ENCODE measurements around the gene IL11RA.

The IL11RA gene

DNA sequence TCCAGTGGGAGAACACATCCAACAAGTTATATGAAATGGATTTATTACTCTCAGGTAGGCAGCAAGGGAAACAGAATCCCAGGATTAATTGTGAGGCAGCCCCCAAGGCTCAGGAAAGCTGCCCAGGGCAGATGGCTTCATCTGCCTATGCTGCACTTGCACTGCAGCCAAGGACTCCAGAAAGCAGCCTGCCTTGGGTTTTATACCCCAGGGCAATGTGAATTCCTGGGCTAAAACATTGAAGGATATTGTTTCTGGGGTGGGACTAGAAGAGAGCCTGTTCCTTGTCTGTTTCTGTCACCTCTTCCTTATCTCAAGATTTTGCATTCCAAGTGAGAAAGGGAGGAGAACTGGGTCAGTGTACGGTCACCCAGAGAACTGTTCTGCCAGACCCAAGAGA, 19.3 kb downstream of the IL11RA start:
- no peaks in the 10 kb centered on the region for H3K36me3 ChIP-seq (ENCODE audit: low read depth)
- no peak overlapping the region for H3K27ac ChIP-seq (ENCODE audit: poor library complexity, severe bottlenecking)
- no peaks in the 10 kb centered on the region for H3K27me3 ChIP-seq (ENCODE audit: insufficient read depth, poor library complexity, severe bottlenecking)
- ATAC-seq (ENCODE audit: low read depth), result no peak
- H3K4me1 ChIP-seq (ENCODE audit: insufficient read depth, poor library complexity, severe bottlenecking), result no peaks in the 10 kb centered on the region
- DNase-seq (ENCODE audit: low spot score), result no peak
- H3K9me3 ChIP-seq (ENCODE audit: severe bottlenecking), result no peaks in the 10 kb centered on the region
- H3K4me3 ChIP-seq (ENCODE audit: severe bottlenecking), result no peak overlapping the region
- TF ChIP-seq, protein P1, sequence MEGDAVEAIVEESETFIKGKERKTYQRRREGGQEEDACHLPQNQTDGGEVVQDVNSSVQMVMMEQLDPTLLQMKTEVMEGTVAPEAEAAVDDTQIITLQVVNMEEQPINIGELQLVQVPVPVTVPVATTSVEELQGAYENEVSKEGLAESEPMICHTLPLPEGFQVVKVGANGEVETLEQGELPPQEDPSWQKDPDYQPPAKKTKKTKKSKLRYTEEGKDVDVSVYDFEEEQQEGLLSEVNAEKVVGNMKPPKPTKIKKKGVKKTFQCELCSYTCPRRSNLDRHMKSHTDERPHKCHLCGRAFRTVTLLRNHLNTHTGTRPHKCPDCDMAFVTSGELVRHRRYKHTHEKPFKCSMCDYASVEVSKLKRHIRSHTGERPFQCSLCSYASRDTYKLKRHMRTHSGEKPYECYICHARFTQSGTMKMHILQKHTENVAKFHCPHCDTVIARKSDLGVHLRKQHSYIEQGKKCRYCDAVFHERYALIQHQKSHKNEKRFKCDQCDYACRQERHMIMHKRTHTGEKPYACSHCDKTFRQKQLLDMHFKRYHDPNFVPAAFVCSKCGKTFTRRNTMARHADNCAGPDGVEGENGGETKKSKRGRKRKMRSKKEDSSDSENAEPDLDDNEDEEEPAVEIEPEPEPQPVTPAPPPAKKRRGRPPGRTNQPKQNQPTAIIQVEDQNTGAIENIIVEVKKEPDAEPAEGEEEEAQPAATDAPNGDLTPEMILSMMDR (IDR thresholded peaks at IDR 0.05; ENCODE audit: poor library complexity, severe bottlenecking), result no peak

DNA sequence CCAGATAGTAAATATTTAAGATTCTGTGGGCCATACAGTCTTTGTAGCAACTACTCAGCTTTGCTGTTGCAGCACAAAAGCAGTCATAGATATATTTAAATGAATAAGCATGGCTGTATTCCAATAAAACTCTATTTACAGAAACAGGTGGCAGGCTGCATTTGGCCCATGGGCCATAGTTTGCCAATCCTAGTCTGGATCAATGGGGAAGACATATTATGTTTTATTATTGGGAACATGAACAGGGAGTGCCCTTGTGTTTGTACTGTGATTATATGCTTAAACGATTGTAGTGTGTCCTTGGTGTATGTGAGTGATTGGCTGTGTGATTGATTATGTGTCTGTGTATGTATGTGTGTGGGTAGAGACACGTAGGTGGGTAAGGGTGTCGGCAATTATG, 22.5 kb downstream of the IL11RA start:
- TF ChIP-seq, protein P1 (IDR thresholded peaks at IDR 0.05; ENCODE audit: poor library complexity, severe bottlenecking), result no peak
- Histone ChIP-seq H3K4me3 (ENCODE audit: severe bottlenecking) (no peak overlapping the region), H3K9me3 (ENCODE audit: severe bottlenecking) (no peaks in the 10 kb centered on the region), H3K27ac (ENCODE audit: poor library complexity, severe bottlenecking) (no peak overlapping the region), H3K27me3 (ENCODE audit: insufficient read depth, poor library complexity, severe bottlenecking) (no peaks in the 10 kb centered on the region), H3K4me1 (ENCODE audit: insufficient read depth, poor library complexity, severe bottlenecking) (no peaks in the 10 kb centered on the region), H3K36me3 (ENCODE audit: low read depth) (no peaks in the 10 kb centered on the region)
- ATAC-seq (ENCODE audit: low read depth) (no peak), DNase-seq (ENCODE audit: low spot score) (no peak)

DNA sequence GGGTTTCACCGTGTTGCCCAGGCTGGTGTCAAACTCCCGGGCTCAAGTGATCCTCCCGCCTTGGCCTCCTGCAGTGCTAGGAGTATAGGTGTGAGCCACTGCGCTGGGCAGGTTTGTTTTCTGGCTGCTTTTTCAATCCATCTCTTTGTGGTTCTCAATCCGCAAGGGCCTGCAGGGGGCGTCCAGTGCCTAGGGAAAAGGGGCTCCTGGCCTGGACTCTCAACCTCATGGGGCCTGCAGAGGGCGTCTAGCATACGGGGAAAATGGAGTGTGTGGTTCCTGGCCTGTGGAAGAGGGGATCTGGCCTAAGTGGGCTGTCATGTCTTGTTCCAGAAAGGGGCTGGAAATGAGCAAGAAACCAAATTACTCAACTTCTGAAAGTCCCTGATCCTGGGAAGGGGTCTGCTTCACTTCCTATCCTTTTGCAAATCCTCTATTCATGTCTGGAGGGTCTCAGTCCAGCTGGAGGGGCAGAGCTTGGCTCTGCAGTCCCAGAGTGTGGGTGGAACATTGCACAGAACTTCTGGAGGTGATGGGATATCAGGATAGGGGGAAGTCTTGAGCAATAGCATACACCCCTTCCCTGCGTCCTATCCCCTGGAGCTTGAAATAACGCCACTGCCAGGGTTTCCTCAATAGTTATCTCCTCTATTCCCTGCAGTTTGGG, 23.2 kb downstream of the IL11RA start:
- H3K4me3 ChIP-seq (ENCODE audit: severe bottlenecking), result no peak overlapping the region
- peak; percentile 75 for ATAC-seq (ENCODE audit: low read depth)
- no peaks in the 10 kb centered on the region for H3K4me1 ChIP-seq (ENCODE audit: insufficient read depth, poor library complexity, severe bottlenecking)
- H3K27ac ChIP-seq (ENCODE audit: poor library complexity, severe bottlenecking), result no peak overlapping the region
- no peaks in the 10 kb centered on the region for H3K27me3 ChIP-seq (ENCODE audit: insufficient read depth, poor library complexity, severe bottlenecking)
- H3K9me3 ChIP-seq (ENCODE audit: severe bottlenecking), result no peaks in the 10 kb centered on the region
- H3K36me3 ChIP-seq (ENCODE audit: low read depth), result no peaks in the 10 kb centered on the region
- no peak for DNase-seq (ENCODE audit: low spot score)
- TF ChIP-seq, protein P1 (IDR thresholded peaks at IDR 0.05; ENCODE audit: poor library complexity, severe bottlenecking), result peak; percentile 72

- no peak for ATAC-seq (ENCODE audit: low read depth)
- no peaks in the 10 kb centered on the region for H3K36me3 ChIP-seq (ENCODE audit: low read depth)
Observed at GRCh38 chr9:34675869-34676268, 23.9 kb downstream of the IL11RA start.

DNA sequence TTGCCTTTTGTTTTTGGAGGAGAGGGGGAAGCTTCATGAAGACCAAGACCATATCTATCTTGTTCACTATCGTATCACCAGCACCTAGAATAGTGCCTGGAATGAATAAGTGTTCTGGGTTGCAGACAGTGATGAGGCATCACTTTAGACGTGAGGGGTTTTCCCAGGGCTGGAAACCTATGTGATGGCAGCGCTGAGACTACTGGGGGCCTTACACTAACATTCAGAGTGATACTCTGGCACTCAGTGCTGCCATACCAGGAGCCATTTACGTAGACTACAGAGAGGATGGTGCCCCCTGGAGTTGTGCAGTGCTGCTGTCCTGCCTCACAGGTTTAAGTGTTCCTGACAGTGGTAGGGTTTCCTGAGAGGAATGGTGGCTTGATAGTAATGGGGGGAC, 32.2 kb downstream of the IL11RA start:
- no peak for ATAC-seq (ENCODE audit: low read depth)
- no peak for DNase-seq (ENCODE audit: low spot score)
- TF ChIP-seq, protein P1 (IDR thresholded peaks at IDR 0.05; ENCODE audit: poor library complexity, severe bottlenecking), result no peak

More at GRCh38 chr9:34675869-34676268, 23.9 kb downstream of the IL11RA start:
- DNase-seq (ENCODE audit: low spot score), result no peak
- no peak overlapping the region for H3K27ac ChIP-seq (ENCODE audit: poor library complexity, severe bottlenecking)
- TF ChIP-seq, protein P1 (IDR thresholded peaks at IDR 0.05; ENCODE audit: poor library complexity, severe bottlenecking), result no peak
- H3K4me3 ChIP-seq (ENCODE audit: severe bottlenecking), result no peak overlapping the region
- no peaks in the 10 kb centered on the region for H3K27me3 ChIP-seq (ENCODE audit: insufficient read depth, poor library complexity, severe bottlenecking)
- no peaks in the 10 kb centered on the region for H3K4me1 ChIP-seq (ENCODE audit: insufficient read depth, poor library complexity, severe bottlenecking)
- H3K9me3 ChIP-seq (ENCODE audit: severe bottlenecking), result no peaks in the 10 kb centered on the region

More for the DNA sequence above, 32.2 kb downstream of the IL11RA start:
- Histone ChIP-seq H3K36me3 (ENCODE audit: low read depth) (no peaks in the 10 kb centered on the region), H3K4me1 (ENCODE audit: insufficient read depth, poor library complexity, severe bottlenecking) (no peaks in the 10 kb centered on the region), H3K27me3 (ENCODE audit: insufficient read depth, poor library complexity, severe bottlenecking) (no peaks in the 10 kb centered on the region), H3K9me3 (ENCODE audit: severe bottlenecking) (no peaks in the 10 kb centered on the region), H3K4me3 (ENCODE audit: severe bottlenecking) (no peak overlapping the region), H3K27ac (ENCODE audit: poor library complexity, severe bottlenecking) (no peak overlapping the region)

All from RWPE2 (cell line).